T-helper 2 cell treated with Interferon-gamma antibody and Interleukin-4, amounts not matched to agents 5 μg/mL and 100 μg/mL, for 36 hours (primary cell): Measurements from ENCODE around the gene HS1BP3.

Source experiments
- DNase-seq: peaks from one replicate; pipeline ENCODE4 v3.0.0; 2021; ENCODE audit warnings: low spot score
- H3K27ac Mint-ChIP-seq: one replicate; pipeline ENCODE4 v1.8.0; 2021; ENCODE audit warnings: mild to moderate bottlenecking, mixed read lengths
- H3K27me3 Mint-ChIP-seq: one replicate; pipeline ENCODE4 v1.8.0; 2021; ENCODE audit warnings: low read depth, mixed read lengths
- H3K36me3 Mint-ChIP-seq: one replicate; pipeline ENCODE4 v1.8.0; 2021; ENCODE audit warnings: low read depth, mixed read lengths
- H3K4me1 Mint-ChIP-seq: one replicate; pipeline ENCODE4 v1.8.0; 2021; ENCODE audit warnings: low read depth, mixed read lengths
- H3K4me3 Mint-ChIP-seq: one replicate; pipeline ENCODE4 v1.8.0; 2022; ENCODE audit warnings: mild to moderate bottlenecking, moderate library complexity, mixed read lengths
- H3K9me3 Mint-ChIP-seq: one replicate; pipeline ENCODE4 v1.8.0; 2021; ENCODE audit warnings: mixed read lengths

Gene HS1BP3, protein sequence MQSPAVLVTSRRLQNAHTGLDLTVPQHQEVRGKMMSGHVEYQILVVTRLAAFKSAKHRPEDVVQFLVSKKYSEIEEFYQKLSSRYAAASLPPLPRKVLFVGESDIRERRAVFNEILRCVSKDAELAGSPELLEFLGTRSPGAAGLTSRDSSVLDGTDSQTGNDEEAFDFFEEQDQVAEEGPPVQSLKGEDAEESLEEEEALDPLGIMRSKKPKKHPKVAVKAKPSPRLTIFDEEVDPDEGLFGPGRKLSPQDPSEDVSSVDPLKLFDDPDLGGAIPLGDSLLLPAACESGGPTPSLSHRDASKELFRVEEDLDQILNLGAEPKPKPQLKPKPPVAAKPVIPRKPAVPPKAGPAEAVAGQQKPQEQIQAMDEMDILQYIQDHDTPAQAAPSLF

DNA sequence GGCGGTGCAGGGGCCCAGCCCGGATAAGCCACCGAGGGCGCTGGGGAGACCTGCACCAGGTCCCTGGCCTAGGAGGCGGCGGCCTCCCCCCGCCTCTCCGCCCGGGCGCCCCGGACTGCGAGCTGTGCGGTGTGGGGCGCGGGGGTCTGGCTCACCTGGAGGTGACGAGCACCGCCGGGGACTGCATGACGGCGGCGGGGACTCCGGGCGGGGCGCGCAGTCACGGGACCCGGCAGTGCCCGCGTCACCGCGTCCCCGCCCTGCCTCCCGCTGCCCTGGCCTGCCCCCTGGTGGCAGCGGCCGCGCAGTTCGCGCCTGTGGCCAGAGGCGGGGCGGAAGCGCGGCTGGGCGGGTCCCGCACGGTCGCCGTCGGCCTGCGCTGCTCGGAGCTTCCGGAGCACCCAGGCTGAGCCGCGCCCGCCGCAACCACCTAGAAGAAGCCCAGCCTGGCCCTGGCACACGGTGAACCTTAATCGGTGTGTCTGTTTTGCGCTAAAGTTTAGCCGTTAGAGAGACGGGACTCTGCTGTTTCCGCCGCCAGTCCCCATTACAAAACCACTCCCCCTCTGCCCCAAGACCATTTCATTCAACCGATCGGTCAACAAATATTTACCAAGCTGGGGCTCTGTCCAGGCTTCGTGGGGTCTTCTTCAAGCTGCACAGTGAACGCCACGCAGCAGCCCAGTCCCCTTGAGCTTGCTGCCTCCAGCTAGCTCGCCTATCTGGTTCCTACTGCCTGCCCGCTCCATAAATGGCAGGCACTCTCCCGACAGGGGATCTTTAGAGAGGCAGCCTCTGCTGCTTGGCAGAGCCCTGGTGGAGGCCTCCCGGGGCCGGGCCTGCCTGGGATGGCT is at the start of gene HS1BP3:
HS1BP3 (minus strand) TSS at position 222 of the 854 bp plus-strand sequence; CDS start at position 187, 35 bp downstream.
- H3K4me1 Mint-ChIP-seq: peaks cover 30% of the 10 kb centered on the region
- H3K27me3 Mint-ChIP-seq: peaks cover 12% of the 10 kb centered on the region
- H3K36me3 Mint-ChIP-seq: no peaks in the 10 kb centered on the region
- peak within 1 kb of the TSS; percentile 94 for H3K4me3 Mint-ChIP-seq
- peak within 1 kb of the TSS; percentile 95 for H3K27ac Mint-ChIP-seq
- no peaks in the 10 kb centered on the region for H3K9me3 Mint-ChIP-seq
- peak; percentile 91 for DNase-seq

DNA sequence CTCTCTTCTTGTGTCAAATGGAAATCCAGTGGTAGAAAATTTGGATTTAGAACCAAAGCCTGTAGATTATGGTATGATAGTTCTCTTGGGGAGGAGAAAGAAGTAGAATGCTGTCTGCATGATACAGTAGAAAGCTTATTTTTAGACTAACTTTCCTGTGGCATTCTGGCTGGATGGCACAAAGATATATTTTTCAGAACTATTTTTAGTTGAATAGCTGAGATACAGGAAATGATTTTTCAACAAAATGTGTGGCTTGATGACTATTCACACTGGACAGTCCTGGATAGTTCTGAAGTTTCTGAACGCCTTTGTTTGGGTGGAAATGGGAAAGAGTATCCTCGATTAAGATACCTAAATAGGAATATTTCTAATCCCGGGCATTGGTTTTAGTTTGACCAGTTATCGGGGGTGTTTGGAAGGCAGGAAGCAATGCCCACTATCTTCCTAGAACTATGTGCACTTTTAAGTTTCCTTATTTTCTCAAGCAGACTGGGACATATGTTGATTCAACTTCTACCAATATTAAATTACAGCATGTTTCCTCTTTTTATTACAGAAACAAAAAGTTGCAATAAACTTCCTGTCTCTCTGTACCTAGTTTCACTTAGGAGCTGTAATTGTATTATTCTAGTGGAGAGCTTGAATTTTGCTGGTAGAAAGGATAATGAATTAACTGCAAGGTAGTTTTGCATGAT is 48.2 kb upstream of the HS1BP3 start:
- no peak overlapping the region for H3K4me3 Mint-ChIP-seq
- peaks cover 12% of the 10 kb centered on the region for H3K4me1 Mint-ChIP-seq
- no peaks in the 10 kb centered on the region for H3K27me3 Mint-ChIP-seq
- H3K9me3 Mint-ChIP-seq: no peaks in the 10 kb centered on the region
- no peak for DNase-seq
- H3K36me3 Mint-ChIP-seq: no peaks in the 10 kb centered on the region
- H3K27ac Mint-ChIP-seq: no peak overlapping the region

DNA sequence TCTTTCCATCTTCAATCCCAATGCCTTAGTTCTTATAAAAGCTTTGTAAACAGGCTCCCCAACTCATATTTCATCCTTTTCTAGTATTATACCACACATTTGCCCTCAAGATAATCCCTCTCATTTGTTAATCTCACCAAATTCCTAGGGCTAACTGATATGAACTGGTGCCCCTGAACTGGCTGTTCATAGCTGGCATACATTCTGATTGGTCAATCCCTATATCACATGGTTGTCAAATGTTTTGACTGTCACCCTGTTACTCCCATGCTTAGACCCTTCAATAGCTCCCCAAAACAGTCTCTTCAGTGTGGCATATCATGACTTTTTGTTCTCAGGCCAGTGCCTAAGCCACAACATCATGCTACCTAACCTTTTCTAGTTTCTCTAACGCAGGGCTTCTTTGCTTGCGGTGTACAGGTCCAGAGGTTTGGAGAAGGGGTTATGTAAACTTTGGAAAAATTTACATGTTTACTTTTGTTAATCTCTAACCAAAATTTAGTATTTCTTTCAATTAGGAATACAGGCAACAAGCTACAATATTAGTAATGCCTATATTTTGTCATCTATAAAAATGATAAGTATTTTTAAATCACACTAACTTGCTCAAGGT is 46.5 kb upstream of the HS1BP3 start:
- H3K27me3 Mint-ChIP-seq: no peaks in the 10 kb centered on the region
- no peak overlapping the region for H3K27ac Mint-ChIP-seq
- no peak for DNase-seq
- no peaks in the 10 kb centered on the region for H3K9me3 Mint-ChIP-seq
- peaks cover 12% of the 10 kb centered on the region for H3K4me1 Mint-ChIP-seq
- no peaks in the 10 kb centered on the region for H3K36me3 Mint-ChIP-seq
- no peak overlapping the region for H3K4me3 Mint-ChIP-seq

DNA sequence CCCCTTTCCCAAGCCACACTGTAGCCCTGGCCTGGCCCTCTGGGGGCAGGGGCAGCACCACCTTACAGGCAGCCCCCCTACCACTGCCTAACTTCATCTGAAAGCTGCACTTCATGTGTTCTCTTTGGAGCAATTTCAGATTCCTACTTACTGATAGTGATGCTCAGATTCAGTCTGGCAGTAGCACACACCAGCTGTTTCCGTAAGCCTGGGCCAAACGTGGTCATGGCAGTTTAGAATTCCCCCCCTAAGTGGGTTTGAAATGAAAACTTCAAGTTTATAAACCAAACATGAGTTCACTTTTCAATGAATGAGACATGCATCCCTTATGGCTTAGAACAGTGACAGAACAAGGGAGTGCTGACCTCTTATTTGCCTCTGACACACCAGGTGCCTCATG is 45.5 kb upstream of the HS1BP3 start:
- no peaks in the 10 kb centered on the region for H3K27me3 Mint-ChIP-seq
- no peaks in the 10 kb centered on the region for H3K36me3 Mint-ChIP-seq
- no peak overlapping the region for H3K27ac Mint-ChIP-seq
- no peak overlapping the region for H3K4me3 Mint-ChIP-seq
- DNase-seq: no peak
- H3K9me3 Mint-ChIP-seq: no peaks in the 10 kb centered on the region
- H3K4me1 Mint-ChIP-seq: peaks cover 12% of the 10 kb centered on the region

DNA sequence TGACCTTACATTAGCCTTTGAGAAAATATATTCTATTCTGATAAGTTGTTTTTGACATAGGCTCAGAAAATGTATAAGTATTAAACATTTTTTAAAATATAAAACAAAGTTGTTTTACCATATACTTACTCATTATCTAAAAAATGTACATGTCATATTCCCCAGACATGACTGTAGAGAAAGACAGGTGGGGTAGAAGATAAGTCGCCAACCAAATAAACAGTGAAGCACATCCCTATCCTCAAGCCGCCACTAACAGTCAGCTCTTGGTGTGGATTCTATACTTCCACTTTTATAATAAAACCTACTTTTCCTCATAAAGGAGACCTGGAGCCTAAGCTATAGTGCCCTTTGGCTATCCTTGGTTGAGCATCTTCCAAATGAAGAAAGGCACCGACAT is 42.4 kb upstream of the HS1BP3 start:
- no peak for DNase-seq
- Mint-ChIP-seq H3K9me3 (no peaks in the 10 kb centered on the region), H3K36me3 (peaks cover 8% of the 10 kb centered on the region), H3K27me3 (no peaks in the 10 kb centered on the region), H3K27ac (no peak overlapping the region), H3K4me1 (no peaks in the 10 kb centered on the region), H3K4me3 (no peak overlapping the region)

DNA sequence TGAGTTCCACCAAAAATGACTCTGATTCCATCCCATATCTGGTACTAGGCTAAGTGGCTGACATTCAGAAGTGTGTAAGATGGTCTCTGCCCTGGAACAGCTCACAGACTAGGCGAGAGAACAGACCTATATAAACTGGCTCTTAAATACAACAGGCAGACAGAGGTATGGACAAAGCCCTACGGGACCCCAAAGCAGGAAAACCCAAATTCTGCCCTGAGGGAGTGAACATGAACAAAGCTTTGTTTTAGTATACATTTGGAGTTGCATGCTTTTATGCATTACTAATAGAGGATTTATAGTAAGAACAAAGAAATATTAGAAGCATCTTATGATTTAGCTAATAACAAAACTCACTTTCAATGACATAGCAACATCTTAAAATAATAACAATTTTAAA is 41.2 kb upstream of the HS1BP3 start:
- no peaks in the 10 kb centered on the region for H3K9me3 Mint-ChIP-seq
- no peaks in the 10 kb centered on the region for H3K27me3 Mint-ChIP-seq
- H3K36me3 Mint-ChIP-seq: peaks cover 12% of the 10 kb centered on the region
- no peak overlapping the region for H3K27ac Mint-ChIP-seq
- DNase-seq: no peak
- no peak overlapping the region for H3K4me3 Mint-ChIP-seq
- no peaks in the 10 kb centered on the region for H3K4me1 Mint-ChIP-seq

DNA sequence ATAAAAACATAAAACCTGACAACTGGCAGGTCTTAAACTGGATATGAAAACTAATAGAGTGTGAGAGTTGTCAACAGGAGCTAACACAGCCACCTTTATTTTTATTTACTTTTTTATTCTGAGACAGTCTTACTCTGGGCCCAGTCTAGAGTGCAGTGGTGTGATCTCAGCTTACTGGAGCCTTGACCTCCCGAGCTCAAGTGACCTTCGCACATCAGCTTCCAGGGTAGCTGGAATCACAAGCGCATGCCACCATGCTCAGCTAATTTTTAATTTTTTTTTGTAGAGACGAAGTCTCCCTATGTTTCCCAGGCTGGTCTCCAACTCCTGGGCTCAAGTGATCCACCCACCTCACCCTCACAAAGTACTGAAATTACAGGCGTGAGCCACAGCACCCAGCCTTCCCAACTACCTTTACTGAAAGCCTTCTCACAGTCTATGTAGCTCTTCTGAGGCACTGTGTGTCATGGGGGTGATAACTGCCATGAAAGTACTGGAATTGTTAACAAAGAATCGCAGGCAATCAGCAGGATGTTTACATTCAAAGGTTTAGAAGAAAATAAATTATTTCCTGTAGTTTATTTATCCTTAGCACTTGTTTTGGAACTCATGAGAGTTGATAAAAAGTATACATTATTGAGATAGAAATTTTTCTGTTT is 40.3 kb upstream of the HS1BP3 start:
- Mint-ChIP-seq H3K36me3 (peaks cover 15% of the 10 kb centered on the region), H3K4me1 (no peaks in the 10 kb centered on the region), H3K27ac (no peak overlapping the region), H3K27me3 (no peaks in the 10 kb centered on the region), H3K4me3 (no peak overlapping the region), H3K9me3 (no peaks in the 10 kb centered on the region)
- no peak for DNase-seq

DNA sequence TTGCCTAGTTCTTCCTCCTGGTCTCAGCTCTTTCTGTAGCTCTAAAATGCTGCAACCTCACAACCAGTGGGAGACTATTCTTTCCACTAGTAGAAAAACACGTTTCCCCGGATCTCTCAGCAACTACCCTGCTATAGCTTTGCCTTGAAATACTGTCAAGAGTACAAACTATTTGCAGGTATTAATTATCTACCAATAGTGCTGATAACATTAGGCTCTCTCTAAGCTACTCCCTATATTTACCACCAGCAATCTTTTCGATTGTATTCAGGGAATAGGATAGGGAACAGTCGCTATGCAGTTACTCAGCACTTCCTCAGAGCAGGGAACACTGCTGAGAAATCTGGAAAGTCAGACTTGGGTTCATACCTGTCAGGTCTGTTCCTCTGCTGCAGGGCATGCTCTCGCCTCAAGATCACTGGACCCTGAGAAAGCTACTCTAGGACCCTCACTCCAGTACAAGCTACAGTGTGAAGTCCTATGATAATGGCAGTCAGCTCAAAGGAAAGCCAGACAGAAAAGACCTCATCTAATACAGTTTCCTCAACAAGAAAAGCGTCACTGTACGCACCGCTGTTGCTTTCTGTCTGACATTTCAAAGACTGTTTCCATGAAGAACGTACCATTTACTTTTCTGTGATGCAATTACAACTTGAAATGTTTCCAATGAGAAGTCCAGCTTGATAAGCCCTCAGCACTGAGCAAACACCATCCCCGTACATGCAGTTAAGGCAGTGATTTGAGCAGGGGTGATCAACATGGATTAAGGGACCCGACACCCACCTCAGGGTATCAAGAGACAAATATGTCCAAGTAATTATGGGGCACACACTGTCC is 38.7 kb upstream of the HS1BP3 start:
- H3K4me3 Mint-ChIP-seq: no peak overlapping the region
- H3K27me3 Mint-ChIP-seq: no peaks in the 10 kb centered on the region
- DNase-seq: no peak
- H3K4me1 Mint-ChIP-seq: no peaks in the 10 kb centered on the region
- H3K36me3 Mint-ChIP-seq: peaks cover 20% of the 10 kb centered on the region
- no peaks in the 10 kb centered on the region for H3K9me3 Mint-ChIP-seq
- no peak overlapping the region for H3K27ac Mint-ChIP-seq

DNA sequence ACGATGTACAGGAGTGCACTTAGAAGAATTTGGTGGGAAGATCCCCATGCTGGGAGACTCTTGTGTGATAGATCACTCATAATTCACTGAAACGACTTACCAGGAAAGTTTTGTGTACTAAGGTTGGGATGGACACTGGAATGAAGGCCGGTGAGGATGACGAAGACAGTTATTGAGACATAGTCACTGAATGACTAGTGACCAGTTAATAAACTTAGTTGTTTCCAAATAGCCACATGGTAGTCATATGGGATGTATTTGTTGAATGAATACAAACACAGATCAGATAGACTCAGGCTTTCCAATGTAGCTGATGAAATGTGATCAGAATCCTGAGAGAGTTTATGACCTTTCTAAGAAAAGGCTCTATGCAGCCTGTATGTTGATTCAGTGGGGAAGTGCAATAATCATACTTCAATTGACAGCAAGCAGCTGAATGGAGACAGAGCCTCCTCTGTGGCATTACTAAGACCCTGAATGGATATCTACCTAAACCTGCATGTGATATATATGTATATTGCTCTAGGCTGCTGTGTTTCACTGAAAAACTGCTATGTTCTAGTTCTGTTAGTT is 36.4 kb upstream of the HS1BP3 start:
- peaks cover 6% of the 10 kb centered on the region for H3K4me1 Mint-ChIP-seq
- H3K36me3 Mint-ChIP-seq: peaks cover 20% of the 10 kb centered on the region
- no peaks in the 10 kb centered on the region for H3K27me3 Mint-ChIP-seq
- H3K4me3 Mint-ChIP-seq: no peak overlapping the region
- no peak overlapping the region for H3K27ac Mint-ChIP-seq
- no peaks in the 10 kb centered on the region for H3K9me3 Mint-ChIP-seq
- no peak for DNase-seq

DNA sequence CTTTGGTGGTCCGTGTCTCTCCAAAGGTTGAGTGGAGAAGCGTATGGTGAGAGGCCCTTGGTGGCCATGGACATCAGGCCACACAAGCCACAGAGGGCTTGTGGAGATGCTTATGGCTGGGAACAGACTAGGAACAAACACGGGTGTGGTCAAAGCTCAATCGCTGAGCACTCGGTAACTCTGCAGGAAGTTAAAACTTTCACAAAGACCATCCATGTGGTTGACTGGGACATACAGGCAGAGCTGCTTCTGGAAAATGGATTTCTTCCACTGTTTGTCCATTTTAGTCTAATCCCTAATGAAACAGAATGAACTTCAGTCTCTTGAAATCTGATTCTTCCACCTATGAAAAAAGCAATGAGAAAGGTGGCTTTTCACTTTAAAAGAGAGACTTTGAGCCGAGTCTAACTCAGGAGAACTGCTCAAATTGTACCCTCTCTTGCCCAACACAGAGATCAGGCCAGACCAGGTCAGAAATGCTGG is 33.7 kb upstream of the HS1BP3 start:
- H3K4me1 Mint-ChIP-seq: peaks cover 10% of the 10 kb centered on the region
- no peak overlapping the region for H3K4me3 Mint-ChIP-seq
- H3K27ac Mint-ChIP-seq: no peak overlapping the region
- no peak for DNase-seq
- no peaks in the 10 kb centered on the region for H3K9me3 Mint-ChIP-seq
- H3K36me3 Mint-ChIP-seq: peaks cover 20% of the 10 kb centered on the region
- no peaks in the 10 kb centered on the region for H3K27me3 Mint-ChIP-seq

DNA sequence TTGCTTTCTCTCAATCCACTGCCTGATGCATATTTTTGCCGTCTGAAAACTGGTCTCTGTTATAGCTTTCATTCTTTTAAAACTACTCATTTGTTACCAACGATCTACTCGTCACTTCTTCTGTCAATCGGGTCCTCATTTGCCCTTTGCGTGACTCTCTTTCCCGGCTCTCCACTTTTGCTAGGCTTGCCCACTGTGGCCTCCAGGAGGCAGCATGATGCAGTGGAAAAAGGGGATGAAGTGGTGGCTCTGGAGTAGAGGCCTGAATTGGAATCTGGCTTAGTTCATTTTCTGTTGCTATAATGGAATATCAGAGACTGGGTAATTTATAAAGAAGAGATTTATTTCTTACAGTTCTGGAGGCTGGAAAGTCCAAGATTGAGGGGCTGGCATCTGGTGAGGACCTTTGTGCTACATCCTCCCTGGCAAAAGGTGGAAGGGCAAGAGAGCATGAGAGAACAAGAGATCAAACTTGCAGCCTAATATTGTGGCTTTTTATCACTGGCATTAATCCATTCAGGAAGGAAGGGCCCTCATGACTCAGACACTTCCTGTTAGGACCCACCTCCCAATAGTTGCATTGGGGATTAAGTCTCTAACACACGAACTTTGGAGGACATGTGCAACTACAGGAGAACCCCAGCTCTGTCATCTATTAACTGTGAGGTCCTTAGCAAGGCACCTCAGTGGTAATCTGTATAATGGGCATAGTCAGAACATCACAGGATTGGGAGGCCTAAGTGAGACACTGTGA is 31.4 kb upstream of the HS1BP3 start:
- Mint-ChIP-seq H3K36me3 (peaks cover 8% of the 10 kb centered on the region), H3K27ac (no peak overlapping the region), H3K4me1 (peaks cover 10% of the 10 kb centered on the region), H3K4me3 (no peak overlapping the region), H3K27me3 (no peaks in the 10 kb centered on the region), H3K9me3 (no peaks in the 10 kb centered on the region)
- no peak for DNase-seq
